Fibroblast of lung (primary cell): ENCODE data around the gene YJEFN3.

ENCODE experiments used
- CTCF ChIP-seq, 2 donors: IDR thresholded peaks in 1 of 2; conservative IDR thresholded peaks in 1 of 2; 1 replicate in 1 of 2; 2 replicates in 1 of 2; pipeline ENCODE4 v1.5.1; 2011 to 2012; ENCODE audit warnings: low read length in 2 of 2, control low read depth in 1 of 2, inconsistent platforms in 1 of 2, low read depth in 1 of 2, mild to moderate bottlenecking in 1 of 2
- EZH2 ChIP-seq: IDR thresholded peaks from 2 replicates; pipeline ENCODE4 v1.5.1; 2012; ENCODE audit warnings: low read length, control low read depth, mild to moderate bottlenecking; ENCODE audit errors: missing control alignments

GRCh38 chr19:19575411-19575810 is 46.7 kb downstream of the YJEFN3 start:
- TF ChIP-seq CTCF (conservative IDR thresholded peaks at IDR 0.05 in 1 of 2, IDR thresholded peaks at IDR 0.05 in 1 of 2; ENCODE audit: low read depth in 1 of 2, low read length in 2 of 2): no peak
- TF ChIP-seq EZH2: no peak
